MM.1S (cell line): ENCODE measurements around the gene CDH4.

ENCODE experiments used
- DNase-seq: peaks from one replicate; pipeline ENCODE4 v3.0.0-alpha.2; 2015
- H2AFZ ChIP-seq: fragments of 300-600 bp; sonication (generic); 2 replicates; pipeline ENCODE4 v1.6.0; 2016; ENCODE audit warnings: antibody characterized with exemption, low read length
- H3F3A ChIP-seq: fragments of 300-600 bp; sonication (generic); 2 replicates; pipeline ENCODE4 v1.6.1; 2016; ENCODE audit warnings: mild to moderate bottlenecking, antibody characterized with exemption, low read length, moderate library complexity, mixed read lengths; ENCODE audit not compliant: insufficient read depth
- H3K27ac ChIP-seq: fragments of 300-600 bp; sonication (generic); 2 replicates; pipeline ENCODE4 v1.5.1; 2016; ENCODE audit warnings: mild to moderate bottlenecking, low read length
- H3K27me3 ChIP-seq: fragments of 300-600 bp; sonication (generic); replicated peaks from 2 replicates; pipeline ENCODE4 v1.6.0; 2016; ENCODE audit warnings: low read length; ENCODE audit not compliant: insufficient read depth
- H3K36me3 ChIP-seq: fragments of 300-600 bp; sonication (generic); replicated peaks from 2 replicates; pipeline ENCODE4 v1.6.1; 2016; ENCODE audit warnings: mild to moderate bottlenecking, low read length, mixed read lengths; ENCODE audit not compliant: insufficient read depth
- H3K4me1 ChIP-seq: fragments of 300-600 bp; sonication (generic); 2 replicates; pipeline ENCODE4 v1.6.1; 2016; ENCODE audit warnings: low read length, mixed read lengths
- H3K4me2 ChIP-seq: fragments of 300-600 bp; sonication (generic); 2 replicates; pipeline ENCODE4 v1.6.0; 2016; ENCODE audit warnings: low read depth, low read length
- H3K4me3 ChIP-seq: fragments of 300-600 bp; sonication (generic); 2 replicates; pipeline ENCODE4 v1.5.1; 2016; ENCODE audit warnings: low read length, mixed read lengths
- H3K79me2 ChIP-seq: fragments of 300-600 bp; sonication (generic); 2 replicates; pipeline ENCODE4 v1.6.1; 2016; ENCODE audit warnings: mixed run types, low read length, mixed read lengths
- H3K9ac ChIP-seq: fragments of 300-600 bp; sonication (generic); 2 replicates; pipeline ENCODE4 v1.6.1; 2016; ENCODE audit warnings: low read length, mixed read lengths
- H3K9me2 ChIP-seq: fragments of 300-600 bp; sonication (generic); replicated peaks from 2 replicates; pipeline ENCODE4 v1.6.1; 2016; ENCODE audit warnings: mild to moderate bottlenecking, low read length, mixed read lengths; ENCODE audit not compliant: insufficient read depth
- H3K9me3 ChIP-seq: fragments of 300-600 bp; sonication (generic); replicated peaks from 2 replicates; pipeline ENCODE4 v1.6.1; 2016; ENCODE audit warnings: mild to moderate bottlenecking, low read length, mixed read lengths; ENCODE audit not compliant: insufficient read depth
- H4K20me1 ChIP-seq: fragments of 300-600 bp; sonication (generic); 2 replicates; pipeline ENCODE4 v1.6.1; 2016; ENCODE audit warnings: mild to moderate bottlenecking, low read length, moderate library complexity, mixed read lengths; ENCODE audit not compliant: insufficient read depth
- EZH2 ChIP-seq: fragments of 300-600 bp; sonication (generic); optimal IDR thresholded peaks from 2 replicates; pipeline ENCODE3; 2017; ENCODE audit warnings: low read depth, mild to moderate bottlenecking, antibody characterized with exemption, low read length, mixed read lengths
- EZH2phosphoT487 ChIP-seq: fragments of 300-600 bp; sonication (generic); IDR thresholded peaks from 2 replicates; pipeline ENCODE4 v1.6.1; 2018; ENCODE audit warnings: antibody characterized with exemption, low read length
- TF ChIP-seq, protein P1 (sequence below): fragments of 300-600 bp; sonication (generic); IDR thresholded peaks from 2 replicates; pipeline ENCODE4 v1.5.1; 2016; ENCODE audit warnings: antibody characterized with exemption, low read length, mixed read lengths

Gene CDH4

DNA sequence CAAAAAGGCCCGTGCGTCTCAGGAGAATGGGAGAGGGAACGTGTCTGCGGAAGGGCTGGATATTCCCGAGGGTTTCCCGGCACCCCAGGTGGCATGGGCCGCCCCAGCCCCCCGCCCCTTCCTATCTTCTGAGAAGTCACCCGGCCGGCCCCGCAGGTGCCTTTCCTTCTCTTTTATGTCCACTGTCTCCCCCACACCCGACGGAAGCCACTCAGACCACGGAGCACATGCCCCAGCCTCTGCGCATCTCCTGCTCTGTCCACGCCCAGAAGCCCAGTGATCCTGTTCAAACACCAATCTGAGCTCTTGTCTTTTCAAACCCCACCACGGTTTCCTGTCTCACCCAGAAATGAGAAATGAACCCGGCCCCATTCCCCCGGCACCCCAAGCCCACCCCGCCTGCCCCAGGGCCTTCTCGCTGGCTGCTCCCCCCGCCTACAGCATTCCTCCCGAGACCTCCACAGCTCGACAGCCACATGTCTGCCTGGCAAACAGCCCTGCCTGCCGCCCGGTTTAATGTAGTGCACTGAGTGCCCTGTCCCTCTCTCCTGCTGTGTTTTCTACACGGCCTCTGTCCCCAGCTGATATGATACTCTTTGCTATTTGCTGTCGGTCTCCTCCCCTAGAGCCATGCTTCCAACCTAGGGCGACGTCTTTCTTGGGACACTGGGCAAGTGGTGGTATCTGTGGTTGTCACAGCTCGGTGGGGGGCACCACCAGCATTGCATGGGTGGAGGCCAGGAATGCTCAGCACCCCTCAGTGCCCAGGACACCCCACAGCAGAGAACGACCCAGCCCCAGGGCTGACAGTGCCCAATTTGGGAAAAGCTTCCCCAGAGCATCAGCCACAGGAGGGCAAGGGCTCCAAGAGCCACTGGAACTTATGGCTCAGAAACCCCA, 630.9 kb downstream of the CDH4 start:
- Histone ChIP-seq H3K9ac (no peak overlapping the region), H3K79me2 (no peaks in the 10 kb centered on the region), H2AFZ (no peak overlapping the region), H3K27me3 (peaks cover 98% of the 10 kb centered on the region), H3K9me3 (no peaks in the 10 kb centered on the region), H3F3A (no peaks in the 10 kb centered on the region), H4K20me1 (no peaks in the 10 kb centered on the region), H3K9me2 (no peaks in the 10 kb centered on the region), H3K4me2 (no peak overlapping the region), H3K4me3 (no peak overlapping the region), H3K27ac (no peak overlapping the region), H3K36me3 (no peaks in the 10 kb centered on the region), H3K4me1 (no peaks in the 10 kb centered on the region)
- no peak for DNase-seq
- no peak for TF ChIP-seq EZH2phosphoT487
- no peak for TF ChIP-seq EZH2
- TF ChIP-seq, protein P1, sequence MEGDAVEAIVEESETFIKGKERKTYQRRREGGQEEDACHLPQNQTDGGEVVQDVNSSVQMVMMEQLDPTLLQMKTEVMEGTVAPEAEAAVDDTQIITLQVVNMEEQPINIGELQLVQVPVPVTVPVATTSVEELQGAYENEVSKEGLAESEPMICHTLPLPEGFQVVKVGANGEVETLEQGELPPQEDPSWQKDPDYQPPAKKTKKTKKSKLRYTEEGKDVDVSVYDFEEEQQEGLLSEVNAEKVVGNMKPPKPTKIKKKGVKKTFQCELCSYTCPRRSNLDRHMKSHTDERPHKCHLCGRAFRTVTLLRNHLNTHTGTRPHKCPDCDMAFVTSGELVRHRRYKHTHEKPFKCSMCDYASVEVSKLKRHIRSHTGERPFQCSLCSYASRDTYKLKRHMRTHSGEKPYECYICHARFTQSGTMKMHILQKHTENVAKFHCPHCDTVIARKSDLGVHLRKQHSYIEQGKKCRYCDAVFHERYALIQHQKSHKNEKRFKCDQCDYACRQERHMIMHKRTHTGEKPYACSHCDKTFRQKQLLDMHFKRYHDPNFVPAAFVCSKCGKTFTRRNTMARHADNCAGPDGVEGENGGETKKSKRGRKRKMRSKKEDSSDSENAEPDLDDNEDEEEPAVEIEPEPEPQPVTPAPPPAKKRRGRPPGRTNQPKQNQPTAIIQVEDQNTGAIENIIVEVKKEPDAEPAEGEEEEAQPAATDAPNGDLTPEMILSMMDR = no peak

DNA sequence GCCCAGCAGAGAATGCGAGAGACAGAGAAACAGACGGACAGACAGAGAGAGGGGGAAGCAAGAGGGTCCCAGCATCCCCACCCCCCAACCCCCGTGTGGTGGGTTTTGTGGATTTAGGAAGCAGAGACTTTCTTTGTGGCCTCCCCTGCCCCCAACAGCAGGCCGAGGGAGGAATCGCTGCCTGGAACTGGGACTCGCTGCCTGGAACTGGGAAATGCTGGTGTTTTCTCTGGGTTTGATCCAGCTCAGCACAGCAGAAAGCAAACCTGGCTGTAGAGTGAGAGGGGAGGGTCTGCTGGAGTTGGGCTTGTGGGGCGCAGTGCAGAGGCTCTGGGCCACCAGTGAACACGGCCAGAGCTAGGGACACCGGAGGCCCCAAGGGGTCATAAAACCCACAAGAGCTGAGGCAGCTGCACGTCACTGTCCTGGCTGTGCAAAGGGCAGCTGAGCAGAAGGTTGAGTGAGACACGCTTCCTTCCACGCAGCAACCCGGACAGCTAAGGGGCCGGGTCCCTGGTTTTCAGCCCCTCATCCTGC, 631.9 kb downstream of the CDH4 start:
- TF ChIP-seq EZH2 = no peak
- no peak for TF ChIP-seq EZH2phosphoT487
- TF ChIP-seq, protein P1 = no peak
- H3F3A ChIP-seq = no peaks in the 10 kb centered on the region
- H3K27me3 ChIP-seq = peaks cover 95% of the 10 kb centered on the region
- no peak overlapping the region for H3K4me3 ChIP-seq
- H3K27ac ChIP-seq = no peak overlapping the region
- H3K36me3 ChIP-seq = no peaks in the 10 kb centered on the region
- H3K9ac ChIP-seq = no peak overlapping the region
- H3K4me1 ChIP-seq = no peaks in the 10 kb centered on the region
- no peaks in the 10 kb centered on the region for H3K9me3 ChIP-seq
- H3K4me2 ChIP-seq = no peak overlapping the region
- no peaks in the 10 kb centered on the region for H3K79me2 ChIP-seq
- no peaks in the 10 kb centered on the region for H4K20me1 ChIP-seq
- no peaks in the 10 kb centered on the region for H3K9me2 ChIP-seq
- no peak overlapping the region for H2AFZ ChIP-seq
- no peak for DNase-seq

DNA sequence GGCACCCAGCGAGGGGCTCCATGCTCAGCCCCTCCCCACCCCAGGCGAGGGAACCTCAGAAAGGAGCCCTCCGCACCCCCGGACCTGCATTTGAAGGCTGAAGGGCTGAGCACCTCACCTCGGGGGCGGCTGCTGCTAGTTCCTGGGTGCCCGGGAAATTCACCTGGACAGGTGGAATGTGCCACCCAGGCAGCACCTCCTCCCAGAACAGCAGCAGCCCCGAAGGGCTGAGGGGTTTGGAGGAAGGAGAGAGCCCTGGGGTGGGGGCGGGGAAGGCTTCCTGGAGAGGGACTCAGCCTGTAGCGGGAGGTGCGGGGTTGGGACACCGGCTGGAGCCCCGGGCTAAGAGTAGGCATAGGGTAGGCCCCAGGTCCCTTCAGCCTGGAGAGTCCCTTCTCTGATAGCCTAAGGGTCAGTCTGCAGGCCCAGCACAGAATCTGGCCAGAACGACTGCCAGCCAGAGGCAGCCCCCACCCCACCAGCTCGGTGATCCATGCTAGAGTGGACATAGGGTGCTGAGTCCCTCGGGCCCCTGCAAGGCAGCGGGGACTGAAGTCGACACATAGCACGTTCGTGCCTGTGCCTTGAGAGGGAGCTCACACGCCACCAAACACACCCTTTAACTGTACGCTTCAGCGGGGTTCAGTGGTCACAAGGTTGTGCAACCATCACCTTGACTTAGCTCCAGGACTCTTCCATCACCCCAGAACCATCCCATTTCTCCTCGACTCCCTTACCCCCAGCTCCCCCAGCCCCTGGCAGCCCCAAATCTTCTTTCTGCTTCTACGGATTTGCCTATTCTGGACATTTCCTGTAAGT, 632.7 kb downstream of the CDH4 start:
- H3K4me2 ChIP-seq = no peak overlapping the region
- H3F3A ChIP-seq = no peaks in the 10 kb centered on the region
- TF ChIP-seq EZH2 = no peak
- H4K20me1 ChIP-seq = no peaks in the 10 kb centered on the region
- no peaks in the 10 kb centered on the region for H3K79me2 ChIP-seq
- H3K9ac ChIP-seq = no peak overlapping the region
- DNase-seq = no peak
- H3K27me3 ChIP-seq = peaks cover 86% of the 10 kb centered on the region
- H3K9me2 ChIP-seq = no peaks in the 10 kb centered on the region
- no peak overlapping the region for H2AFZ ChIP-seq
- H3K27ac ChIP-seq = no peak overlapping the region
- H3K9me3 ChIP-seq = no peaks in the 10 kb centered on the region
- no peaks in the 10 kb centered on the region for H3K36me3 ChIP-seq
- H3K4me3 ChIP-seq = no peak overlapping the region
- no peaks in the 10 kb centered on the region for H3K4me1 ChIP-seq
